ENCODE data around the gene WRAP73.

WRAP73 gene

GRCh38 chr1:3695326-3696217, 45.7 kb upstream of the WRAP73 start:
- no peak overlapping the region for H3K4me3 ChIP-seq (ENCODE audit: low read depth, low read length)
- DNase-seq (ENCODE audit: low read depth), result no peak
- TF ChIP-seq, protein P1, sequence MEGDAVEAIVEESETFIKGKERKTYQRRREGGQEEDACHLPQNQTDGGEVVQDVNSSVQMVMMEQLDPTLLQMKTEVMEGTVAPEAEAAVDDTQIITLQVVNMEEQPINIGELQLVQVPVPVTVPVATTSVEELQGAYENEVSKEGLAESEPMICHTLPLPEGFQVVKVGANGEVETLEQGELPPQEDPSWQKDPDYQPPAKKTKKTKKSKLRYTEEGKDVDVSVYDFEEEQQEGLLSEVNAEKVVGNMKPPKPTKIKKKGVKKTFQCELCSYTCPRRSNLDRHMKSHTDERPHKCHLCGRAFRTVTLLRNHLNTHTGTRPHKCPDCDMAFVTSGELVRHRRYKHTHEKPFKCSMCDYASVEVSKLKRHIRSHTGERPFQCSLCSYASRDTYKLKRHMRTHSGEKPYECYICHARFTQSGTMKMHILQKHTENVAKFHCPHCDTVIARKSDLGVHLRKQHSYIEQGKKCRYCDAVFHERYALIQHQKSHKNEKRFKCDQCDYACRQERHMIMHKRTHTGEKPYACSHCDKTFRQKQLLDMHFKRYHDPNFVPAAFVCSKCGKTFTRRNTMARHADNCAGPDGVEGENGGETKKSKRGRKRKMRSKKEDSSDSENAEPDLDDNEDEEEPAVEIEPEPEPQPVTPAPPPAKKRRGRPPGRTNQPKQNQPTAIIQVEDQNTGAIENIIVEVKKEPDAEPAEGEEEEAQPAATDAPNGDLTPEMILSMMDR (IDR thresholded peaks at IDR 0.05; ENCODE audit: control insufficient read depth, extremely low read depth, insufficient read depth), result peak; percentile 82

GRCh38 chr1:3693321-3693720, 43.4 kb upstream of the WRAP73 start:
- DNase-seq (ENCODE audit: low read depth), result no peak
- TF ChIP-seq, protein P1 (IDR thresholded peaks at IDR 0.05; ENCODE audit: control insufficient read depth, extremely low read depth, insufficient read depth), result no peak
- no peak overlapping the region for H3K4me3 ChIP-seq (ENCODE audit: low read depth, low read length)

- TF ChIP-seq, protein P1 (IDR thresholded peaks at IDR 0.05; ENCODE audit: control insufficient read depth, extremely low read depth, insufficient read depth), result no peak
- H3K4me3 ChIP-seq (ENCODE audit: low read depth, low read length), result no peak overlapping the region
- DNase-seq (ENCODE audit: low read depth), result no peak
Observed at GRCh38 chr1:3692598-3692997, 42.7 kb upstream of the WRAP73 start.

DNA sequence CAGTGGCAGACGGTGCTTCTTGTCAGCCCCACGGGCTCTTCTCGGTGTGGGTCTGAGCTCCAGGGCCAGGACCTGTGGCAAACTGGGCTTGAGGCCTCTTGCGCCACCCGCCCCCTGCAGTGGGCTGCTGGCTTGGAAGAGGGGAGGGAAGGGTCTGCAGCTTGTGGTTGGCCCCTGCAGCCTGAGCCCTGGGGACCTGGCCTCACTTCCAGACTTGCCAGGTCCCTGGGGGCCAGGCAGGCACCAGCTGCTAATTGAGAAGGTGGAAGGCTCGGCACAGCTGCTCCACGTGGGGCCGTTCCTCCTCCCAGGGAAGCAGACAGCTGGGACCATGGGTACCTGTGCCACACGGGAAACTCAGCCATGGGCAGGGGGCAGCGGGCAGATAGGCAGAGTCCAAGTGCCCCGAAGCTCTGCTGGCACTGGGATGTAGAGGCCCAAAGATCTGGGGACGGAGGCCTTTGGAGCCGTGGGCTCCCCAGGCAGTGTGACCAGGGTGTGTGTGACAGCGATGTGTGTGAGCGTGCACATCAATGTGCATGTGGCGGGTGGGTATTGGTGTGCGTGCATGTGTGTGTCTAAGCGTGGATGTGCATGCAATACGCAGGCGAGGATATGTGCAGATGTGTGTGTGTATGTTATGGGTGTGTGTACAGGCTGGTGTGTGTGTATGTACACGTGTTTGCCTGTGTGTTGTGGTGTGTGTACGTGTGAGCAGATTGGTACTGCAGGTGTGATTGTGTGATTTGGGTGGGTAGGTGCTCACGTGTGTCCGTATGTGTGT, 41.7 kb upstream of the WRAP73 start:
- no peak overlapping the region for H3K4me3 ChIP-seq (ENCODE audit: low read depth, low read length)
- TF ChIP-seq, protein P1 (IDR thresholded peaks at IDR 0.05; ENCODE audit: control insufficient read depth, extremely low read depth, insufficient read depth), result no peak
- DNase-seq (ENCODE audit: low read depth), result no peak

DNA sequence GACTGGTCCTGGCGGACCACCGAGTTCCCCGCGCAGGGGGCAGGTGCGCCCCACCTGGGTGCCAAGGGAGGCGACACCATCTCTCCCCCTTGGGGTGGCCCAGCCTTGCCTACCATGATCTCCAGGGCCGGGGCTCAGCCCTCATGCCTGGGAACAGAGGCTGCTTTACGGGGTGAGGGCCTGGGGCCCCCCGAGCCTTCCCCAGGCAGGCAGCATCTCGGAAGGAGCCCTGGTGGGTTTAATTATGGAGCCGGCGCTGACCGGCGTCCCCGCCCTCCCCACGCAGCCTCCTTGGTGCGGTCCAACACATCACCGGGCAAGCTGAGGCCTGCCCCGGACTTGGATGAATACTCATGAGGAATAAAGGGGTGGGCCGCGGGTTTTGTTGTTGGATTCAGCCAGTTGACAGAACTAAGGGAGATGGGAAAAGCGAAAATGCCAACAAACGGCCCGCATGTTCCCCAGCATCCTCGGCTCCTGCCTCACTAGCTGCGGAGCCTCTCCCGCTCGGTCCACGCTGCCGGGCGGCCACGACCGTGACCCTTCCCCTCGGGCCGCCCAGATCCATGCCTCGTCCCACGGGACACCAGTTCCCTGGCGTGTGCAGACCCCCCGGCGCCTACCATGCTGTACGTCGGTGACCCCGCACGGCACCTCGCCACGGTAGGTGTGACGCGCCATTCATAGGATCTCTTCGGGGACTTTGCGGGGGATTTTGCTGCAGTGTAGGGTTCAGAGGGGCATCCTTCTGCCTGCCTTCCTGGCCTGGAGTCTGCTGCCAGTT, 40.6 kb upstream of the WRAP73 start:
- TF ChIP-seq, protein P1 (IDR thresholded peaks at IDR 0.05; ENCODE audit: control insufficient read depth, extremely low read depth, insufficient read depth), result no peak
- no peak for DNase-seq (ENCODE audit: low read depth)
- no peak overlapping the region for H3K4me3 ChIP-seq (ENCODE audit: low read depth, low read length)

DNA sequence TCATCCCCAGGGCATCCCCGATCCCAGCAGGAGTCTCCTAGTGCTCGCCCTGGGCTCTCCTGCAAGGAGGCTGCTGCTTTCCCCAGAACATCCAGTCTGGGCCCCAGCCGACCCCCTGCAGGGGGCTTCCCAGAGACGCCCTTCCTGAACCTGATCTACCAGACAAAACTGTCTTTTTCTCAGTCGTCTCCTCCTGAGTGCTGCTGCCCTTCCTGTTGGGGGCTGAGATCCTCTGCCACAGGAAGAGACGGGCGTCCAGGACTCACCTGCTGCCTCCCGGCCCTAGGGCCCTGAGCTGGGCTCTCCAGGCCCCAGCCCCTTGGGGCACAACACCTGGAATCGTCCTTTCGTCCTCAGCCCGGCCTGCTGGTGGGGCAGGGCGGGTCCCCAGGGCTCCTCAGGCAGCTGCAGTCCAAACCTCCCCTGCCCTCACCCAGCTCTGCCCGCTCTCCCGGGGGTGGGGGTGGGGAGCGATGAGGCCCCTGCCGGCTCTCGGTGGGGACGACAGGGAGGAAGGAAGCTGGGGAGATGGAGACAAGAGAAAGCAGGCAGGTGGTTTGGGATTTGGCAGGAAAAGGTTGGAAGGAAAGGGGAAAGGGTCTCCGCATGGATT, 39.3 kb upstream of the WRAP73 start:
- H3K4me3 ChIP-seq (ENCODE audit: low read depth, low read length), result no peak overlapping the region
- DNase-seq (ENCODE audit: low read depth), result no peak
- TF ChIP-seq, protein P1 (IDR thresholded peaks at IDR 0.05; ENCODE audit: control insufficient read depth, extremely low read depth, insufficient read depth), result no peak

Measured in LNCaP clone FGC (cell line).